Tibial nerve (tissue), 4 donors: ENCODE data around the gene NDUFS7. TPM values are rescaled to one million over a fixed set of nuclear protein-coding genes. Genes with fewer than 3 reads are reported as not detected.

Experiments used
- DNase-seq, 2 donors: peaks; one replicate each; pipeline ENCODE4 v3.0.0-alpha.2; 2019; ENCODE audit warnings: low spot score in 2 of 2
- H3K27ac ChIP-seq, 4 donors: fragments of 200-600 bp; sonication (generic) in 3 of 4; one replicate each; pipeline ENCODE4 v1.5.1; 2017 to 2019; ENCODE audit warnings: mild to moderate bottlenecking in 1 of 4
- H3K27me3 ChIP-seq, 2 donors: fragments of 200-600 bp; sonication (generic) in 1 of 2; one replicate each; pipeline versions ENCODE4 v1.5.1 to v1.6.0; 2017 to 2019
- H3K36me3 ChIP-seq, 3 donors: fragments of 200-600 bp; sonication (generic); one replicate each; pipeline ENCODE4 v1.5.1; 2018 to 2019
- H3K4me1 ChIP-seq, 4 donors: fragments of 200-600 bp; sonication (generic) in 3 of 4; one replicate each; pipeline ENCODE4 v1.5.1; 2017 to 2019
- H3K4me3 ChIP-seq, 4 donors: fragments of 200-600 bp; sonication (generic) in 3 of 4; one replicate each; pipeline ENCODE4 v1.5.1; 2017 to 2019; ENCODE audit warnings: mild to moderate bottlenecking in 1 of 4, moderate library complexity in 1 of 4
- H3K9me3 ChIP-seq, 4 donors: fragments of 200-600 bp; sonication (generic) in 3 of 4; one replicate each; pipeline ENCODE4 v1.5.1; 2017 to 2019
- CTCF ChIP-seq, 5 experiments: fragments of 200-600 bp in 3 of 5; fragments of 450-650 bp in 2 of 5; sonication (generic) in 3 of 5; IDR thresholded peaks; one replicate each; pipeline ENCODE4 v1.5.1; 2016 to 2019; ENCODE audit warnings: antibody characterized with exemption in 5 of 5, mild to moderate bottlenecking in 3 of 5, moderate library complexity in 2 of 5
- EP300 ChIP-seq, 2 donors: sonication (generic); formaldehyde crosslinking; IDR thresholded peaks; one replicate each; pipeline ENCODE4 v1.6.1; 2017; ENCODE audit warnings: antibody characterized with exemption in 2 of 2, mild to moderate bottlenecking in 1 of 2
- POLR2A ChIP-seq, 2 donors: fragments of 450-650 bp; IDR thresholded peaks; one replicate each; pipeline ENCODE4 v1.6.1; 2017; ENCODE audit warnings: antibody characterized with exemption in 2 of 2, mild to moderate bottlenecking in 2 of 2, moderate library complexity in 2 of 2
- WGBS, 2 donors: methylation state at CpG; one replicate each; pipeline ENCODE4 v1.1.5; 2018; 5-methylcytosine and 5-hydroxymethylcytosine counted together
- total RNA-seq, 4 donors: library from RNA; depleted of rRNA; stranded (reverse); fragments of >200 nt; gene quantifications; one replicate each; pipeline ENCODE4 v1.1.0, GENCODE V29; 2016

Gene NDUFS7
- total RNA-seq, 4 donors from 2014 or later: 146 to 162 (median 151) TPM

- H3K27ac ChIP-seq: no peak overlapping the region
- no peak for TF ChIP-seq CTCF (IDR thresholded peaks at IDR 0.05)
- TF ChIP-seq EP300 (IDR thresholded peaks at IDR 0.05): no peak
- no peak for TF ChIP-seq POLR2A (IDR thresholded peaks at IDR 0.05)
- no peaks in the 10 kb centered on the region for H3K9me3 ChIP-seq
- H3K36me3 ChIP-seq: peaks cover 9 to 42% (median 20%) of the 10 kb centered on the region in 3 donors
- no peak for DNase-seq
- 86 to 92% methylated on average over 5 to 6 of the region's 9 CpGs for WGBS, 2 donors
- peaks cover 0 to 45% (median 29%) of the 10 kb centered on the region in 4 donors for H3K4me1 ChIP-seq
- H3K27me3 ChIP-seq: peaks cover 0 to 8% of the 10 kb centered on the region in 2 donors
- no peak overlapping the region for H3K4me3 ChIP-seq
These were observed 57.3 kb downstream of the NDUFS7 start for GRCh38 chr19:1441022-1441426.

- Histone ChIP-seq H3K9me3 (no peaks in the 10 kb centered on the region), H3K4me1 (peaks cover 0 to 53% (median 36%) of the 10 kb centered on the region in 4 donors), H3K27me3 (peaks cover 0 to 17% of the 10 kb centered on the region in 2 donors), H3K27ac (no peak overlapping the region), H3K36me3 (peaks cover 9 to 38% (median 20%) of the 10 kb centered on the region in 3 donors), H3K4me3 (no peak overlapping the region)
- DNase-seq: no peak
- no peak for TF ChIP-seq EP300 (IDR thresholded peaks at IDR 0.05)
- TF ChIP-seq CTCF (IDR thresholded peaks at IDR 0.05): no peak
- TF ChIP-seq POLR2A (IDR thresholded peaks at IDR 0.05): no peak
- WGBS, 2 donors: 83 to 89% methylated on average over 25 of the region's 25 CpGs
These were observed 58.2 kb downstream of the NDUFS7 start for GRCh38 chr19:1441677-1442438.

Other genes starting within 250 kb of the NDUFS7 start
- 100 to 1,000 TPM in 1 of 4 donors, 10 to 100 TPM in 3; 26.6 to 105 (median 39.3) TPM for gene SBNO2, start 209.6 kb upstream of the NDUFS7 start, total RNA-seq
- gene STK11, start 178.1 kb upstream of the NDUFS7 start, total RNA-seq: 10 to 100 TPM; 52.5 to 91.2 (median 68.7) TPM
- gene CBARP, start 145.9 kb upstream of the NDUFS7 start, total RNA-seq: 1 to 10 TPM in 2 of 4 donors, under 1 TPM in 2; 0.22 to 3.9 (median 1.4) TPM
- 100 to 1,000 TPM in 3 of 4 donors, 10 to 100 TPM in 1; 67.5 to 140 (median 127) TPM for gene ATP5F1D, start 142.2 kb upstream of the NDUFS7 start, total RNA-seq
- gene MIDN, start 135.3 kb upstream of the NDUFS7 start, total RNA-seq: 10 to 100 TPM; 17.4 to 51.9 (median 39.4) TPM
- gene CIRBP, start 114.6 kb upstream of the NDUFS7 start, total RNA-seq: 100 to 1,000 TPM; 389 to 640 (median 576) TPM
- gene FAM174C, start 108.4 kb upstream of the NDUFS7 start, total RNA-seq: 10 to 100 TPM; 25.5 to 80.7 (median 52.0) TPM
- not detected for gene EFNA2, start 98.0 kb upstream of the NDUFS7 start, total RNA-seq
- 100 to 1,000 TPM in 2 of 4 donors, 10 to 100 TPM in 2; 43.8 to 120 (median 94.4) TPM for gene GAMT, start 17.6 kb downstream of the NDUFS7 start, total RNA-seq
- gene DAZAP1, start 23.7 kb downstream of the NDUFS7 start, total RNA-seq: 10 to 100 TPM; 34.3 to 68.4 (median 61.0) TPM
- 1,000 to 10,000 TPM; 4,239 to 4,988 (median 4,337) TPM for gene RPS15, start 54.5 kb downstream of the NDUFS7 start, total RNA-seq
- gene APC2, start 66.2 kb downstream of the NDUFS7 start, total RNA-seq: 10 to 100 TPM in 1 of 4 donors, 1 to 10 TPM in 3; 1.7 to 10.2 (median 4.2) TPM
- gene C19orf25, start 95.3 kb downstream of the NDUFS7 start, total RNA-seq: 10 to 100 TPM; 22.4 to 47.4 (median 33.8) TPM
- gene PCSK4, start 106.4 kb downstream of the NDUFS7 start, total RNA-seq: 1 to 10 TPM; 1.3 to 4.9 (median 2.2) TPM
- 1 to 10 TPM; 1.2 to 4.6 (median 2.9) TPM for gene REEP6, start 107.3 kb downstream of the NDUFS7 start, total RNA-seq
- gene ADAMTSL5, start 129.1 kb downstream of the NDUFS7 start, total RNA-seq: 10 to 100 TPM; 17.4 to 54.8 (median 42.6) TPM
- 1 to 10 TPM in 2 of 4 donors, under 1 TPM in 2; 0.21 to 6.3 (median 1.1) TPM for gene PLK5, start 140.2 kb downstream of the NDUFS7 start, total RNA-seq
- gene MEX3D, start 184.4 kb downstream of the NDUFS7 start, total RNA-seq: 10 to 100 TPM; 19.4 to 32.7 (median 27.4) TPM
- gene MBD3, start 209.0 kb downstream of the NDUFS7 start, total RNA-seq: 100 to 1,000 TPM in 1 of 4 donors, 10 to 100 TPM in 3; 62.9 to 144 (median 91.4) TPM
- gene UQCR11, start 221.6 kb downstream of the NDUFS7 start, total RNA-seq: 10 to 100 TPM; 58.8 to 95.7 (median 66.0) TPM